K562 (cell line): ENCODE measurements around the gene MBNL2. TPM values are rescaled to one million over a fixed set of nuclear protein-coding genes. Genes with fewer than 3 reads are reported as not detected.

Experiments used
- ATAC-seq: fragments of 200-7000 bp; cut with Tn5 transposase; 3 replicates; pipeline ENCODE4 v1.9.1; 2020; ENCODE audit warnings: moderate library complexity
- BruUV-seq: library from RNA; stranded (reverse); fragments of 400-500 nt; replicated peaks from 2 replicates; lab custom pipeline; 2021; lab: Mats Ljungman, UMichigan
- CTCF ChIA-PET: fragments of 300-600 bp; formaldehyde crosslinking; extraction: SDS; loops from one replicate; lab custom pipeline; 2021; ENCODE audit warnings: low intra/inter-chr PET ratio; lab: Yijun Ruan, JAX
- POLR2A ChIA-PET: fragments of 300-600, 350-650 bp; sonication (Branson Sonifier 250); formaldehyde crosslinking; extraction: SDS; loops from one replicate; lab custom pipeline; 2021; ENCODE audit warnings: antibody characterized with exemption, inconsistent platforms; lab: Yijun Ruan, JAX
- DNase-seq, 4 experiments: peaks; one replicate each; pipeline versions ENCODE4 v3.0.0 to v3.0.0-alpha.2; 2011 to 2018; ENCODE audit warnings: low spot score in 3 of 4, mixed read lengths in 3 of 4; ENCODE audit errors: extremely low read depth in 1 of 4
- FAIRE-seq: peaks from 2 replicates; lab custom pipeline; 2011; peaks lifted over from hg19 to GRCh38; lab: Jason Lieb, UNC
- H2AFZ ChIP-seq: 2 replicates; pipeline ENCODE4 v1.6.0; 2011; ENCODE audit warnings: low read depth, low read length, control low read depth, inconsistent platforms
- H3K27ac ChIP-seq: fragments of 200-600 bp; 3 replicates; pipeline ENCODE4 v1.8.0; 2011; ENCODE audit warnings: low read depth, mild to moderate bottlenecking, control low read depth, inconsistent platforms, low read length, moderate library complexity, mixed read lengths; ENCODE audit errors: extremely low read depth
- H3K27me3 ChIP-seq, 2 experiments: fragments of 300-600 bp in 1 of 2; 2 replicates in 1 of 2; 3 replicates in 1 of 2; pipeline versions ENCODE4 v1.6.0 to v1.8.0; 2011; ENCODE audit warnings: inconsistent platforms in 2 of 2, low read length in 2 of 2, mild to moderate bottlenecking in 1 of 2, mixed read lengths in 1 of 2, moderate library complexity in 1 of 2; ENCODE audit not compliant: control insufficient read depth in 2 of 2, insufficient read depth in 2 of 2
- H3K36me3 ChIP-seq: fragments of 300-600 bp; 3 replicates; pipeline ENCODE4 v1.8.0; 2011; ENCODE audit warnings: mild to moderate bottlenecking, low read length, inconsistent platforms; ENCODE audit not compliant: control insufficient read depth, insufficient read depth
- H3K4me1 ChIP-seq, 2 experiments: fragments of 200-600 bp in 1 of 2; replicated peaks in 1 of 2; 2 replicates in 1 of 2; 3 replicates in 1 of 2; pipeline versions ENCODE4 v1.5.1 to v1.8.0; 2011; ENCODE audit warnings: inconsistent platforms in 2 of 2, low read length in 2 of 2, mild to moderate bottlenecking in 1 of 2, mixed read lengths in 1 of 2, moderate library complexity in 1 of 2; ENCODE audit not compliant: control insufficient read depth in 2 of 2, insufficient read depth in 2 of 2
- H3K4me2 ChIP-seq: 2 replicates; pipeline ENCODE4 v1.6.1; 2011; ENCODE audit warnings: low read length, control low read depth, inconsistent platforms, mixed read lengths; ENCODE audit not compliant: insufficient read depth
- H3K4me3 ChIP-seq: fragments of 200-600 bp; sonication (generic), shearing (Covaris generic); 2 replicates; pipeline ENCODE4 v1.5.1; 2016; ENCODE audit warnings: control low read depth, inconsistent platforms
- H3K79me2 ChIP-seq: fragments of 200-600 bp; 3 replicates; pipeline ENCODE4 v1.8.0; 2011; ENCODE audit warnings: low read length, inconsistent platforms; ENCODE audit not compliant: control insufficient read depth, insufficient read depth
- H3K9ac ChIP-seq, 2 experiments: 2 replicates each; pipeline versions ENCODE4 v1.6.0 to v1.6.1; 2011; ENCODE audit warnings: low read depth in 2 of 2, low read length in 2 of 2, control low read depth in 1 of 2, inconsistent platforms in 1 of 2, mild to moderate bottlenecking in 1 of 2, mixed read lengths in 1 of 2; ENCODE audit not compliant: insufficient read depth in 1 of 2
- H3K9me1 ChIP-seq: one replicate; pipeline ENCODE4 v1.6.0; 2011; ENCODE audit warnings: inconsistent platforms, mild to moderate bottlenecking, low read length, moderate library complexity; ENCODE audit not compliant: control insufficient read depth, insufficient read depth
- H3K9me3 ChIP-seq: replicated peaks from 2 replicates; pipeline ENCODE4 v1.5.1; 2011; ENCODE audit warnings: low read depth, low read length, inconsistent platforms; ENCODE audit not compliant: control insufficient read depth, insufficient read depth
- H4K20me1 ChIP-seq: replicated peaks from 2 replicates; pipeline ENCODE4 v1.6.1; 2011; ENCODE audit warnings: low read length, inconsistent platforms, mixed read lengths; ENCODE audit not compliant: control insufficient read depth, insufficient read depth
- CEBPG ChIP-seq, 3 experiments: fragments of 200-800 bp in 1 of 3; sonication (Bioruptor generic) in 1 of 3; sonication (generic) in 1 of 3; formaldehyde crosslinking in 1 of 3; IDR thresholded peaks in 2 of 3; conservative IDR thresholded peaks in 1 of 3; 2 replicates each; pipeline versions ENCODE4 v1.6.1 to v1.8.0; 2016 to 2022; ENCODE audit warnings: missing compliant biosample characterization in 2 of 3, missing genetic modification characterization in 2 of 3, mild to moderate bottlenecking in 1 of 3, missing genetic modification reagents in 1 of 3
- LEF1 ChIP-seq: fragments of 450-650 bp; IDR thresholded peaks from 2 replicates; pipeline ENCODE4 v1.6.1; 2016; ENCODE audit warnings: mild to moderate bottlenecking
- MAX ChIP-seq: sonication (generic); formaldehyde crosslinking; IDR thresholded peaks from 2 replicates; pipeline ENCODE4 v1.9.0; 2022; ENCODE audit warnings: mild to moderate bottlenecking, missing genetic modification reagents
- PKNOX1 ChIP-seq: fragments of 450-650 bp; IDR thresholded peaks from 2 replicates; pipeline ENCODE4 v1.6.1; 2016
- RBM22 ChIP-seq: fragments of 200-400 bp; formaldehyde crosslinking; IDR thresholded peaks from 2 replicates; pipeline ENCODE4 v1.6.1; 2018; ENCODE audit warnings: low read length, low read depth; ENCODE audit not compliant: poor library complexity, severe bottlenecking
- ZMIZ1 ChIP-seq, 2 experiments: fragments of 150-350 bp in 1 of 2; IDR thresholded peaks; 2 replicates each; pipeline ENCODE4 v1.6.1; 2012 to 2016; ENCODE audit warnings: low read depth in 2 of 2, low read length in 2 of 2, mild to moderate bottlenecking in 1 of 2, moderate library complexity in 1 of 2
- WGBS: fragments of 100-300 bp; shearing (Covaris generic); methylation state at CpG from one replicate; pipeline ENCODE4 v1.1.6; 2016; ENCODE audit warnings: low coverage, mixed read lengths; ENCODE audit not compliant: insufficient coverage; ENCODE audit errors: missing lambda C conversion rate; 5-methylcytosine and 5-hydroxymethylcytosine counted together
- in situ Hi-C: fragments of 300-500 bp; cut with MboI; formaldehyde crosslinking; loops from 4 replicates; pipeline ENCODE4 v1.15.0; 2018; ENCODE audit warnings: inconsistent platforms, mixed read lengths
- intact Hi-C: fragments of 100-400 bp; cut with micrococcal nuclease; formaldehyde crosslinking; loops from 2 replicates; pipeline ENCODE4 v1.14.2; 2022
- polyA plus RNA-seq, 8 experiments: library from polyadenylated mRNA; depleted of rRNA in 4 of 8; stranded (reverse) in 5 of 8; unstranded in 3 of 8; fragments of >200 nt; fragmentation: Nextera tagmentation in 2 of 8; fragmentation: Illumina TruSeq in 1 of 8; extraction: Ambion mirVana in 2 of 8; extraction: Trizol in 1 of 8; gene quantifications; 2 replicates each; pipeline versions ENCODE4 v1.2.1 to v1.2.3, GENCODE V29; 2011 to 2014; ENCODE audit warnings: inconsistent platforms in 1 of 8, missing spikeins in 1 of 8
- total RNA-seq, 7 experiments: library from RNA; depleted of rRNA in 6 of 7; stranded (reverse); fragments of >200 nt in 6 of 7; fragmentation: Illumina TruSeq in 2 of 7; extraction: Trizol in 2 of 7; gene quantifications; 2 replicates each; pipeline versions ENCODE4 v1.2.1 to v1.2.3, GENCODE V29; 2011 to 2021; ENCODE audit warnings: low replicate concordance in 1 of 7

MBNL2 gene
- total and polyA plus RNA-seq, 9 of the 15 experiments (the other 6 are each of a cell fraction or from before 2014, with no cell fraction given), result 7.0 to 24.8 (median 13.8) TPM

GRCh38 chr13:97367016-97367822 lies 145.1 kb downstream of the MBNL2 start:
- H2AFZ ChIP-seq, result no peak overlapping the region
- FAIRE-seq (no peak), DNase-seq (no peak), ATAC-seq (no peak)
- H3K79me2 ChIP-seq, result no peaks in the 10 kb centered on the region
- no peaks in the 10 kb centered on the region for H3K9me1 ChIP-seq
- in situ Hi-C loops, result no loop called here
- TF ChIP-seq ZMIZ1 (IDR thresholded peaks at IDR 0.05; ENCODE audit: low read depth in 2 of 2, low read length in 2 of 2) (no peak), MAX (CRISPR knock-in tag) (peak; percentile 34; the same call in 1 of the 2 replicates), PKNOX1 (peak; percentile 59), CEBPG (CRISPR knock-in tag; IDR thresholded peaks at IDR 0.05) (no peak), CEBPG (tag; conservative IDR thresholded peaks at IDR 0.05 in 1 of 2, IDR thresholded peaks at IDR 0.05 in 1 of 2) (no peak), LEF1 (no peak), RBM22 (no peak)
- H3K4me3 ChIP-seq, result no peak overlapping the region
- no peaks in the 10 kb centered on the region for H4K20me1 ChIP-seq
- H3K9me3 ChIP-seq, result no peaks in the 10 kb centered on the region
- H3K4me1 ChIP-seq, result no peaks in the 10 kb centered on the region
- ChIA-PET POLR2A (interaction anchor here (1.1 kb wide), 1 partner anchor 13 kb away, joined by 3 read pairs; no protein-coding TSS in a partner anchor), CTCF (no interaction called here)
- no peak overlapping the region for H3K4me2 ChIP-seq
- peaks cover 18% of the 10 kb centered on the region; the same call in 1 of the 3 replicates for H3K36me3 ChIP-seq
- H3K27ac ChIP-seq, result no peak overlapping the region
- BruUV-seq, result no TSS peak
- intact Hi-C loops, result loop anchor here (10.0 kb wide), 1 partner anchor 198 kb away; no protein-coding TSS in a partner anchor
- H3K27me3 ChIP-seq, result no peaks in the 10 kb centered on the region
- H3K9ac ChIP-seq, result no peak overlapping the region
- 73% methylated on average over 13 of the region's 15 CpGs for WGBS
